HEK293 (cell line): ENCODE measurements around the gene ACADM.

Experiments
- CTCF ChIA-PET: fragments of 350-600 bp; formaldehyde crosslinking; extraction: SDS; loops from one replicate; lab custom pipeline; 2021; ENCODE audit warnings: antibody characterized with exemption; lab: Yijun Ruan, JAX
- POLR2A ChIA-PET: fragments of 300-600 bp; formaldehyde crosslinking; extraction: SDS; loops from one replicate; lab custom pipeline; 2020; ENCODE audit warnings: antibody characterized with exemption, inconsistent platforms; lab: Yijun Ruan, JAX
- H3K27ac ChIP-seq: fragments of 200-500 bp; sonication (Bioruptor generic); 2 replicates; pipeline ENCODE4 v1.5.1; 2014; ENCODE audit warnings: low read depth, low read length, control low read depth, inconsistent platforms; ENCODE audit errors: extremely low read depth
- H3K36me3 ChIP-seq, 2 experiments: fragments of 200-500 bp in 1 of 2; sonication (Bioruptor generic) in 1 of 2; 1 replicate in 1 of 2; 2 replicates in 1 of 2; pipeline ENCODE4 v1.5.1; 2014 to 2017; ENCODE audit warnings: inconsistent platforms in 2 of 2, low read length in 2 of 2; ENCODE audit not compliant: control insufficient read depth in 2 of 2, insufficient read depth in 1 of 2
- H3K4me1 ChIP-seq: fragments of 200-500 bp; sonication (Bioruptor generic); 2 replicates; pipeline ENCODE4 v1.5.1; 2014; ENCODE audit warnings: mild to moderate bottlenecking, low read length, inconsistent platforms; ENCODE audit not compliant: control insufficient read depth, insufficient read depth
- H3K4me3 ChIP-seq: 2 replicates; pipeline ENCODE4 v1.5.1; 2011; ENCODE audit warnings: low read depth, mild to moderate bottlenecking, control low read depth, low read length, moderate library complexity
- H3K9me3 ChIP-seq: fragments of 200-500 bp; sonication (Bioruptor generic); 2 replicates; pipeline ENCODE4 v1.5.1; 2014; ENCODE audit warnings: low read depth, low read length, inconsistent platforms; ENCODE audit not compliant: control insufficient read depth, insufficient read depth
- KLF9 ChIP-seq: fragments of 450-650 bp; formaldehyde crosslinking; IDR thresholded peaks from 2 replicates; pipeline ENCODE4 v1.5.1; 2016; ENCODE audit warnings: missing biosample characterization, missing genetic modification characterization, low read depth
- SETDB1 ChIP-seq: IDR thresholded peaks from one replicate; pipeline ENCODE4 v1.6.1; 2017; ENCODE audit warnings: mild to moderate bottlenecking, low read length, moderate library complexity, mixed read lengths; ENCODE audit not compliant: insufficient read length
- TRIM28 ChIP-seq: IDR thresholded peaks from 2 replicates; pipeline ENCODE4 v1.6.1; 2011; ENCODE audit warnings: low read length, control low read depth, borderline replicate concordance
- ZEB2 ChIP-seq: fragments of 450-650 bp; formaldehyde crosslinking; IDR thresholded peaks from 2 replicates; pipeline ENCODE4 v1.5.1; 2016; ENCODE audit warnings: missing biosample characterization, missing genetic modification characterization
- ZNF10 ChIP-seq: fragments of 450-650 bp; formaldehyde crosslinking; IDR thresholded peaks from 2 replicates; pipeline ENCODE4 v1.5.1; 2017; ENCODE audit warnings: missing biosample characterization, missing genetic modification characterization
- ZNF157 ChIP-seq: fragments of 450-650 bp; formaldehyde crosslinking; IDR thresholded peaks from 2 replicates; pipeline ENCODE4 v1.5.1; 2016; ENCODE audit warnings: missing biosample characterization, missing genetic modification characterization
- ZNF211 ChIP-seq: fragments of 450-650 bp; formaldehyde crosslinking; IDR thresholded peaks from 2 replicates; pipeline ENCODE4 v1.5.1; 2016; ENCODE audit warnings: low read depth, missing biosample characterization, missing genetic modification characterization
- ZNF292 ChIP-seq: fragments of 450-650 bp; formaldehyde crosslinking; IDR thresholded peaks from 2 replicates; pipeline ENCODE4 v1.5.1; 2016; ENCODE audit warnings: low read depth, missing biosample characterization, missing genetic modification characterization, borderline replicate concordance
- ZNF350 ChIP-seq: fragments of 450-650 bp; formaldehyde crosslinking; IDR thresholded peaks from 2 replicates; pipeline ENCODE4 v1.5.0; 2017; ENCODE audit warnings: missing biosample characterization, mild to moderate bottlenecking, missing genetic modification characterization
- ZNF366 ChIP-seq: fragments of 450-650 bp; formaldehyde crosslinking; conservative IDR thresholded peaks from 2 replicates; pipeline ENCODE4 v1.5.1; 2016; ENCODE audit warnings: missing biosample characterization, missing genetic modification characterization
- ZNF501 ChIP-seq: fragments of 450-650 bp; formaldehyde crosslinking; IDR thresholded peaks from 2 replicates; pipeline ENCODE4 v1.5.1; 2016; ENCODE audit warnings: missing biosample characterization, missing genetic modification characterization
- ZNF514 ChIP-seq: fragments of 450-650 bp; formaldehyde crosslinking; IDR thresholded peaks from 2 replicates; pipeline ENCODE4 v1.5.1; 2016; ENCODE audit warnings: missing biosample characterization, missing genetic modification characterization
- ZNF544 ChIP-seq: fragments of 450-650 bp; formaldehyde crosslinking; IDR thresholded peaks from 2 replicates; pipeline ENCODE4 v1.5.0; 2017; ENCODE audit warnings: missing biosample characterization, missing genetic modification characterization
- ZNF610 ChIP-seq: fragments of 450-650 bp; formaldehyde crosslinking; IDR thresholded peaks from 2 replicates; pipeline ENCODE4 v1.5.1; 2016; ENCODE audit warnings: missing biosample characterization, missing genetic modification characterization, borderline replicate concordance
- ZNF654 ChIP-seq: fragments of 450-650 bp; formaldehyde crosslinking; IDR thresholded peaks from 2 replicates; pipeline ENCODE4 v1.5.1; 2016; ENCODE audit warnings: low read depth, missing biosample characterization, missing genetic modification characterization
- ZNF660 ChIP-seq: fragments of 450-650 bp; IDR thresholded peaks from 2 replicates; pipeline ENCODE4 v1.5.1; 2018; ENCODE audit warnings: missing biosample characterization, mild to moderate bottlenecking, missing genetic modification characterization
- ZNF843 ChIP-seq: fragments of 450-650 bp; formaldehyde crosslinking; IDR thresholded peaks from 2 replicates; pipeline ENCODE4 v1.5.1; 2016; ENCODE audit warnings: missing biosample characterization, missing genetic modification characterization
- TF ChIP-seq, protein P1 (sequence below): sonication (generic); formaldehyde crosslinking; IDR thresholded peaks from 2 replicates; pipeline ENCODE4 v1.8.1; 2022; ENCODE audit warnings: mild to moderate bottlenecking, moderate library complexity, missing genetic modification reagents
- TF ChIP-seq, protein P2 (sequence below): fragments of 450-650 bp; formaldehyde crosslinking; optimal IDR thresholded peaks from 2 replicates; pipeline ENCODE3; 2016; ENCODE audit warnings: missing biosample characterization, mild to moderate bottlenecking, missing genetic modification characterization
- TF ChIP-seq, protein P3 (sequence below): fragments of 450-650 bp; formaldehyde crosslinking; IDR thresholded peaks from 2 replicates; pipeline ENCODE4 v1.5.1; 2016; ENCODE audit warnings: missing biosample characterization, missing genetic modification characterization
- TF ChIP-seq, protein P4 (sequence below): fragments of 450-650 bp; formaldehyde crosslinking; IDR thresholded peaks from 2 replicates; pipeline ENCODE4 v1.5.1; 2016; ENCODE audit warnings: missing biosample characterization, missing genetic modification characterization, borderline replicate concordance
- TF ChIP-seq, protein P5 (sequence below): fragments of 450-650 bp; formaldehyde crosslinking; IDR thresholded peaks from 2 replicates; pipeline ENCODE4 v1.5.1; 2017; ENCODE audit warnings: missing biosample characterization, missing genetic modification characterization

The ACADM gene

DNA sequence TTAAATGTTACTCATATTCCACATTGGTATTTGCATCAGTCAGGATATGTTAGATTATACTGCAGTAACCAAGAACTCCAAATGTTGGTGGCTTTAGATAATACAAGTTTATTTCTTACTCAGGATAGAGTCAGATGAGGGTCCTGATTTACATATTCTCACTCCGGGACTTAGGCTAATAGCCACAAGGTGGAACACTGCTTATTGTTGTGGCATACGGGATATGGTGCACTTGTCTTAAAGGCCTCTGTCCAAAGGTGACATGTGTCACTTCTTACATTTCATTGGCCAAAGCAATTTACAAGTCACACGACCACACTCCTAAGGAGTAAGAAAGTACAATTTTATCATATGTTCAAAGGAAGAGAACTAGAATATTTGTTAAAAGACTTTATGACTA is 28.5 kb upstream of the ACADM start:
- no peaks in the 10 kb centered on the region for H3K36me3 ChIP-seq
- no peak overlapping the region for H3K27ac ChIP-seq
- CTCF ChIA-PET: interaction anchor here (0.6 to 1.2 kb wide), 3 partner anchors 330 to 963 kb away, joined by 3 read pairs; no protein-coding TSS in a partner anchor
- no peak overlapping the region for H3K4me3 ChIP-seq
- no peaks in the 10 kb centered on the region for H3K9me3 ChIP-seq
- TF ChIP-seq KLF9 (tag by site-specific recombination) (no peak), ZNF660 (tag by site-specific recombination) (no peak)
- POLR2A ChIA-PET: no interaction called here
- H3K4me1 ChIP-seq: no peaks in the 10 kb centered on the region

DNA sequence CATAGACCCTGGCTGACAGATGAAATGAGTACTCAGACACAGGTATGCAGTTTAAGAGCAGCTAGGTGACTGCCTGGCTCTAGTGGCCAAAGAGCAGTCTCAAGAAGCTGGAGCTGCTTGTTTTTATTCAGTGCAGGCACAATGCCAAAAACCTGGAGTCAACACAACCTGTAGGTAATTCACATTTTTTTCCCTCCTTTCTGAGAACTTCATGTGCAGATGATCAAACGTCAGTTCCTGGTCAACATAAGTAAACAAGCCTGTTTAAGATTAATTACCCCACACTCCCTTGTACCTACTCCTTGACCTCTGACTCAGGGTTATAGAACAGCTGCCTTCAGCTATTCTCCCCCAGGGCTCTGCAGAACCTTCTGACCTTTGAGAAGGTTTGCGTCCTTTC is 17.3 kb upstream of the ACADM start:
- Histone ChIP-seq H3K9me3 (no peaks in the 10 kb centered on the region), H3K27ac (no peak overlapping the region), H3K4me3 (no peak overlapping the region)
- TF ChIP-seq TRIM28 (peak; percentile 37; the same call in 1 of the 2 replicates), ZNF654 (tag by site-specific recombination) (no peak), ZNF292 (tag by site-specific recombination) (no peak), ZNF514 (tag by site-specific recombination) (no peak), ZNF211 (tag by site-specific recombination) (no peak), ZNF157 (tag by site-specific recombination) (no peak), ZNF501 (tag by site-specific recombination) (no peak), ZNF843 (tag by site-specific recombination) (no peak), ZNF350 (tag by site-specific recombination) (no peak), SETDB1 (peak; percentile 70), ZNF366 (no peak), ZEB2 (tag by site-specific recombination) (no peak)
- TF ChIP-seq, protein P1, sequence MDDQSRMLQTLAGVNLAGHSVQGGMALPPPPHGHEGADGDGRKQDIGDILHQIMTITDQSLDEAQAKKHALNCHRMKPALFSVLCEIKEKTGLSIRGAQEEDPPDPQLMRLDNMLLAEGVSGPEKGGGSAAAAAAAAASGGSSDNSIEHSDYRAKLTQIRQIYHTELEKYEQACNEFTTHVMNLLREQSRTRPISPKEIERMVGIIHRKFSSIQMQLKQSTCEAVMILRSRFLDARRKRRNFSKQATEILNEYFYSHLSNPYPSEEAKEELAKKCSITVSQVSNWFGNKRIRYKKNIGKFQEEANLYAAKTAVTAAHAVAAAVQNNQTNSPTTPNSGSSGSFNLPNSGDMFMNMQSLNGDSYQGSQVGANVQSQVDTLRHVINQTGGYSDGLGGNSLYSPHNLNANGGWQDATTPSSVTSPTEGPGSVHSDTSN (CRISPR knock-in tag): no peak
- TF ChIP-seq, protein P2, sequence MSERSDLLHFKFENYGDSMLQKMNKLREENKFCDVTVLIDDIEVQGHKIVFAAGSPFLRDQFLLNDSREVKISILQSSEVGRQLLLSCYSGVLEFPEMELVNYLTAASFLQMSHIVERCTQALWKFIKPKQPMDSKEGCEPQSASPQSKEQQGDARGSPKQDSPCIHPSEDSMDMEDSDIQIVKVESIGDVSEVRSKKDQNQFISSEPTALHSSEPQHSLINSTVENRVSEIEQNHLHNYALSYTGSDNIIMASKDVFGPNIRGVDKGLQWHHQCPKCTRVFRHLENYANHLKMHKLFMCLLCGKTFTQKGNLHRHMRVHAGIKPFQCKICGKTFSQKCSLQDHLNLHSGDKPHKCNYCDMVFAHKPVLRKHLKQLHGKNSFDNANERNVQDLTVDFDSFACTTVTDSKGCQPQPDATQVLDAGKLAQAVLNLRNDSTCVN (tag by site-specific recombination): no peak
- TF ChIP-seq, protein P3, sequence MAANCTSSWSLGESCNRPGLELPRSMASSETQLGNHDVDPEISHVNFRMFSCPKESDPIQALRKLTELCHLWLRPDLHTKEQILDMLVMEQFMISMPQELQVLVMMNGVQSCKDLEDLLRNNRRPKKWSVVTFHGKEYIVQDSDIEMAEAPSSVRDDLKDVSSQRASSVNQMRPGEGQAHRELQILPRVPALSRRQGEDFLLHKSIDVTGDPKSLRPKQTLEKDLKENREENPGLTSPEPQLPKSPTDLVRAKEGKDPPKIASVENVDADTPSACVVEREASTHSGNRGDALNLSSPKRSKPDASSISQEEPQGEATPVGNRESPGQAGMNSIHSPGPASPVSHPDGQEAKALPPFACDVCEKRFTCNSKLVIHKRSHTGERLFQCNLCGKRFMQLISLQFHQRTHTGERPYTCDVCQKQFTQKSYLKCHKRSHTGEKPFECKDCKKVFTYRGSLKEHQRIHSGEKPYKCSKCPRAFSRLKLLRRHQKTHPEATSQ (tag by site-specific recombination): no peak
- TF ChIP-seq, all 188 proteins: peak for 2
- CTCF ChIA-PET: no interaction called here
- H3K4me1 ChIP-seq: no peaks in the 10 kb centered on the region
- H3K36me3 ChIP-seq: no peaks in the 10 kb centered on the region
- POLR2A ChIA-PET: no interaction called here

DNA sequence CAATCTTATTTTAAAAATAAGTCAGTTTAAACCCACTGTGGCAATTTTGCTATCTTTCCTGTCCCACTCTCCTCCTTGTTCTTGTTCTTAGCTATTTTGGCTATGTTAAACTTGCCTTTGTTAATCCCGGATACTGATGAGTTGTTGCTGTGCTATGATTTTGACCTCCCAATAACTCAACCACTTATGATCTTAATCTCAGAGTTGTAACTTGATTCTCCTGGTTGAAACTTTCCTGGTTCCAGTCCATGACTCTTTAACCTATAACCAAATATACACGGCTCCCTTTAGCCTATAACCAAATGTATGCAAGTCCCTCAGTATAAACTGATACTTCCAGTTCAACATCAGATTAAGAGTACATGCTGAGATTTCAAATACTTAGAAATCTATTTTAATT is 15.6 kb upstream of the ACADM start:
- no peaks in the 10 kb centered on the region for H3K9me3 ChIP-seq
- no peaks in the 10 kb centered on the region for H3K36me3 ChIP-seq
- no peak overlapping the region for H3K4me3 ChIP-seq
- no peaks in the 10 kb centered on the region for H3K4me1 ChIP-seq
- no peak overlapping the region for H3K27ac ChIP-seq
- CTCF ChIA-PET: no interaction called here
- POLR2A ChIA-PET: no interaction called here
- TF ChIP-seq, protein P4, sequence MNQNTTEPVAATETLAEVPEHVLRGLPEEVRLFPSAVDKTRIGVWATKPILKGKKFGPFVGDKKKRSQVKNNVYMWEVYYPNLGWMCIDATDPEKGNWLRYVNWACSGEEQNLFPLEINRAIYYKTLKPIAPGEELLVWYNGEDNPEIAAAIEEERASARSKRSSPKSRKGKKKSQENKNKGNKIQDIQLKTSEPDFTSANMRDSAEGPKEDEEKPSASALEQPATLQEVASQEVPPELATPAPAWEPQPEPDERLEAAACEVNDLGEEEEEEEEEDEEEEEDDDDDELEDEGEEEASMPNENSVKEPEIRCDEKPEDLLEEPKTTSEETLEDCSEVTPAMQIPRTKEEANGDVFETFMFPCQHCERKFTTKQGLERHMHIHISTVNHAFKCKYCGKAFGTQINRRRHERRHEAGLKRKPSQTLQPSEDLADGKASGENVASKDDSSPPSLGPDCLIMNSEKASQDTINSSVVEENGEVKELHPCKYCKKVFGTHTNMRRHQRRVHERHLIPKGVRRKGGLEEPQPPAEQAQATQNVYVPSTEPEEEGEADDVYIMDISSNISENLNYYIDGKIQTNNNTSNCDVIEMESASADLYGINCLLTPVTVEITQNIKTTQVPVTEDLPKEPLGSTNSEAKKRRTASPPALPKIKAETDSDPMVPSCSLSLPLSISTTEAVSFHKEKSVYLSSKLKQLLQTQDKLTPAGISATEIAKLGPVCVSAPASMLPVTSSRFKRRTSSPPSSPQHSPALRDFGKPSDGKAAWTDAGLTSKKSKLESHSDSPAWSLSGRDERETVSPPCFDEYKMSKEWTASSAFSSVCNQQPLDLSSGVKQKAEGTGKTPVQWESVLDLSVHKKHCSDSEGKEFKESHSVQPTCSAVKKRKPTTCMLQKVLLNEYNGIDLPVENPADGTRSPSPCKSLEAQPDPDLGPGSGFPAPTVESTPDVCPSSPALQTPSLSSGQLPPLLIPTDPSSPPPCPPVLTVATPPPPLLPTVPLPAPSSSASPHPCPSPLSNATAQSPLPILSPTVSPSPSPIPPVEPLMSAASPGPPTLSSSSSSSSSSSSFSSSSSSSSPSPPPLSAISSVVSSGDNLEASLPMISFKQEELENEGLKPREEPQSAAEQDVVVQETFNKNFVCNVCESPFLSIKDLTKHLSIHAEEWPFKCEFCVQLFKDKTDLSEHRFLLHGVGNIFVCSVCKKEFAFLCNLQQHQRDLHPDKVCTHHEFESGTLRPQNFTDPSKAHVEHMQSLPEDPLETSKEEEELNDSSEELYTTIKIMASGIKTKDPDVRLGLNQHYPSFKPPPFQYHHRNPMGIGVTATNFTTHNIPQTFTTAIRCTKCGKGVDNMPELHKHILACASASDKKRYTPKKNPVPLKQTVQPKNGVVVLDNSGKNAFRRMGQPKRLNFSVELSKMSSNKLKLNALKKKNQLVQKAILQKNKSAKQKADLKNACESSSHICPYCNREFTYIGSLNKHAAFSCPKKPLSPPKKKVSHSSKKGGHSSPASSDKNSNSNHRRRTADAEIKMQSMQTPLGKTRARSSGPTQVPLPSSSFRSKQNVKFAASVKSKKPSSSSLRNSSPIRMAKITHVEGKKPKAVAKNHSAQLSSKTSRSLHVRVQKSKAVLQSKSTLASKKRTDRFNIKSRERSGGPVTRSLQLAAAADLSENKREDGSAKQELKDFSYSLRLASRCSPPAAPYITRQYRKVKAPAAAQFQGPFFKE (tag by site-specific recombination): no peak
- TF ChIP-seq ZNF10 (tag by site-specific recombination): no peak
- TF ChIP-seq ZNF350 (tag by site-specific recombination): no peak
- TF ChIP-seq, protein P5, sequence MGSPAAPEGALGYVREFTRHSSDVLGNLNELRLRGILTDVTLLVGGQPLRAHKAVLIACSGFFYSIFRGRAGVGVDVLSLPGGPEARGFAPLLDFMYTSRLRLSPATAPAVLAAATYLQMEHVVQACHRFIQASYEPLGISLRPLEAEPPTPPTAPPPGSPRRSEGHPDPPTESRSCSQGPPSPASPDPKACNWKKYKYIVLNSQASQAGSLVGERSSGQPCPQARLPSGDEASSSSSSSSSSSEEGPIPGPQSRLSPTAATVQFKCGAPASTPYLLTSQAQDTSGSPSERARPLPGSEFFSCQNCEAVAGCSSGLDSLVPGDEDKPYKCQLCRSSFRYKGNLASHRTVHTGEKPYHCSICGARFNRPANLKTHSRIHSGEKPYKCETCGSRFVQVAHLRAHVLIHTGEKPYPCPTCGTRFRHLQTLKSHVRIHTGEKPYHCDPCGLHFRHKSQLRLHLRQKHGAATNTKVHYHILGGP (tag by site-specific recombination): no peak
- TF ChIP-seq ZNF514 (tag by site-specific recombination): no peak
- TF ChIP-seq ZNF544 (tag by site-specific recombination): no peak
- no peak for TF ChIP-seq ZNF610
